H1 (cell line): ENCODE results near the gene GLYR1. TPM values are rescaled to one million over a fixed set of nuclear protein-coding genes. Genes with fewer than 3 reads are reported as not detected.

Source experiments
- CTCF ChIA-PET: fragments of 300-600 bp; sonication (Branson Sonifier 250); formaldehyde crosslinking; loops from one replicate; lab custom pipeline; 2021; ENCODE audit not compliant: partially characterized antibody; lab: Charles Lee
- POLR2A ChIA-PET: fragments of 300-600 bp; sonication (Branson Sonifier 250); formaldehyde crosslinking; loops from one replicate; lab custom pipeline; 2021; ENCODE audit warnings: inconsistent platforms; ENCODE audit not compliant: partially characterized antibody; lab: Charles Lee
- DNase-seq, 2 experiments: peaks; one replicate each; pipeline versions ENCODE4 v3.0.0 to v3.0.0-alpha.2; 2010 to 2022; ENCODE audit warnings: low spot score in 2 of 2, low read depth in 1 of 2, mixed read lengths in 1 of 2
- FAIRE-seq: peaks from 2 replicates; lab custom pipeline; 2011; peaks lifted over from hg19 to GRCh38; lab: Jason Lieb, UNC
- H2AFZ ChIP-seq: 2 replicates; pipeline ENCODE4 v1.8.1; 2012; ENCODE audit warnings: low read length, inconsistent platforms
- H2AK5ac ChIP-seq: 2 replicates; pipeline ENCODE4 v1.6.1; 2013; ENCODE audit warnings: low read depth, low read length
- H2BK120ac ChIP-seq: replicated peaks from 2 replicates; pipeline ENCODE3; 2013; ENCODE audit warnings: low read depth, low read length, inconsistent platforms
- H2BK12ac ChIP-seq: 2 replicates; pipeline ENCODE4 v1.6.1; 2013; ENCODE audit warnings: low read depth, low read length
- H2BK15ac ChIP-seq: 2 replicates; pipeline ENCODE4 v1.6.1; 2013; ENCODE audit warnings: low read length
- H2BK20ac ChIP-seq: 2 replicates; pipeline ENCODE4 v1.6.1; 2013; ENCODE audit warnings: low read length
- H2BK5ac ChIP-seq: 2 replicates; pipeline ENCODE4 v1.6.1; 2013; ENCODE audit warnings: low read depth, low read length
- H3K14ac ChIP-seq: 2 replicates; pipeline ENCODE4 v1.6.1; 2013; ENCODE audit warnings: inconsistent platforms; ENCODE audit not compliant: insufficient read length
- H3K18ac ChIP-seq: 2 replicates; pipeline ENCODE4 v1.6.1; 2013; ENCODE audit warnings: low read length; ENCODE audit errors: extremely low read depth
- H3K23ac ChIP-seq: 2 replicates; pipeline ENCODE4 v1.6.1; 2013; ENCODE audit warnings: inconsistent platforms; ENCODE audit not compliant: insufficient read length
- H3K23me2 ChIP-seq: 2 replicates; pipeline ENCODE4 v1.6.1; 2013; ENCODE audit warnings: low read depth, low read length
- H3K27ac ChIP-seq: 2 replicates; pipeline ENCODE4 v1.6.1; 2011; ENCODE audit warnings: low read depth, low read length, inconsistent platforms
- H3K27me3 ChIP-seq, 4 experiments: replicated peaks in 1 of 4; 1 replicate in 1 of 4; 2 replicates in 3 of 4; pipeline versions ENCODE4 v1.6.1 to v1.8.1; 2011 to 2013; ENCODE audit warnings: low read length in 3 of 4, mild to moderate bottlenecking in 3 of 4, inconsistent platforms in 2 of 4, mixed read lengths in 2 of 4, moderate library complexity in 1 of 4; ENCODE audit not compliant: control insufficient read depth in 3 of 4, insufficient read depth in 3 of 4; ENCODE audit errors: extremely low read depth in 1 of 4
- H3K36me3 ChIP-seq, 4 experiments: 2 replicates each; pipeline versions ENCODE4 v1.6.1 to v1.8.1; 2011 to 2013; ENCODE audit warnings: mild to moderate bottlenecking in 4 of 4, low read length in 3 of 4, moderate library complexity in 2 of 4, control low read depth in 1 of 4, inconsistent platforms in 1 of 4; ENCODE audit not compliant: insufficient read depth in 4 of 4, control insufficient read depth in 2 of 4
- H3K4ac ChIP-seq: replicated peaks from 2 replicates; pipeline ENCODE3; 2013; ENCODE audit warnings: low read length, low read depth, mixed read lengths, inconsistent platforms; ENCODE audit not compliant: insufficient read length
- H3K4me1 ChIP-seq, 4 experiments: replicated peaks in 1 of 4; 1 replicate in 1 of 4; 2 replicates in 3 of 4; pipeline versions ENCODE4 v1.6.1 to v1.8.1; 2011 to 2013; ENCODE audit warnings: low read length in 3 of 4, inconsistent platforms in 2 of 4, mixed read lengths in 1 of 4; ENCODE audit not compliant: insufficient read depth in 4 of 4, control insufficient read depth in 3 of 4
- H3K4me2 ChIP-seq, 2 experiments: 2 replicates each; pipeline versions ENCODE4 v1.6.1 to v1.8.1; 2011 to 2013; ENCODE audit warnings: low read depth in 2 of 2, low read length in 2 of 2, control low read depth in 1 of 2, inconsistent platforms in 1 of 2, mild to moderate bottlenecking in 1 of 2; ENCODE audit not compliant: insufficient read depth in 1 of 2
- H3K4me3 ChIP-seq, 4 experiments: fragments of 200-600, 300-600 bp in 1 of 4; sonication (generic), shearing (Covaris generic), sonication (Bioruptor Twin) in 1 of 4; 2 replicates each; pipeline versions ENCODE4 v1.5.1 to v1.8.1; 2011 to 2016; ENCODE audit warnings: low read length in 4 of 4, low read depth in 3 of 4, control low read depth in 2 of 4, inconsistent platforms in 2 of 4, mild to moderate bottlenecking in 2 of 4, mixed read lengths in 1 of 4, moderate library complexity in 1 of 4; ENCODE audit not compliant: insufficient read depth in 2 of 4; ENCODE audit errors: extremely low read depth in 1 of 4
- H3K56ac ChIP-seq: replicated peaks from 2 replicates; pipeline ENCODE3; 2013; ENCODE audit warnings: low read depth, mild to moderate bottlenecking, mixed read lengths, low read length, inconsistent platforms; ENCODE audit not compliant: insufficient read length
- H3K79me1 ChIP-seq: 2 replicates; pipeline ENCODE4 v1.6.1; 2013; ENCODE audit warnings: low read depth, low read length, control low read depth
- H3K79me2 ChIP-seq, 2 experiments: 2 replicates each; pipeline versions ENCODE4 v1.6.1 to v1.8.1; 2012 to 2013; ENCODE audit warnings: low read length in 2 of 2, mild to moderate bottlenecking in 2 of 2, inconsistent platforms in 1 of 2; ENCODE audit not compliant: insufficient read depth in 2 of 2, control insufficient read depth in 1 of 2
- H3K9ac ChIP-seq, 4 experiments: replicated peaks in 1 of 4; 1 replicate in 1 of 4; 2 replicates in 3 of 4; pipeline versions ENCODE4 v1.6.1 to v1.8.1; 2011 to 2013; ENCODE audit warnings: low read depth in 3 of 4, low read length in 3 of 4, control low read depth in 2 of 4, mild to moderate bottlenecking in 2 of 4, moderate library complexity in 2 of 4, inconsistent platforms in 1 of 4; ENCODE audit errors: extremely low read depth in 1 of 4
- H3K9me3 ChIP-seq, 2 experiments: 2 replicates each; pipeline versions ENCODE4 v1.6.1 to v1.8.1; 2012 to 2013; ENCODE audit warnings: mild to moderate bottlenecking in 2 of 2, moderate library complexity in 2 of 2, control low read depth in 1 of 2, inconsistent platforms in 1 of 2, low read depth in 1 of 2, low read length in 1 of 2, mixed read lengths in 1 of 2; ENCODE audit not compliant: insufficient read depth in 2 of 2
- H4K20me1 ChIP-seq, 2 experiments: replicated peaks in 1 of 2; 2 replicates each; pipeline versions ENCODE3 to v1.8.1; 2011 to 2013; ENCODE audit warnings: inconsistent platforms in 2 of 2, low read length in 2 of 2, mild to moderate bottlenecking in 1 of 2; ENCODE audit not compliant: insufficient read depth in 2 of 2, control insufficient read depth in 1 of 2
- H4K5ac ChIP-seq: 2 replicates; pipeline ENCODE4 v1.6.1; 2013; ENCODE audit warnings: low read length, low read depth, mixed read lengths, inconsistent platforms; ENCODE audit not compliant: insufficient read length
- H4K8ac ChIP-seq: 2 replicates; pipeline ENCODE4 v1.8.0; 2013; ENCODE audit warnings: mild to moderate bottlenecking, moderate library complexity, low read length, inconsistent platforms; ENCODE audit not compliant: insufficient read depth; ENCODE audit errors: extremely low read depth
- H4K91ac ChIP-seq: replicated peaks from 2 replicates; pipeline ENCODE3; 2013; ENCODE audit warnings: low read length, mixed read lengths, inconsistent platforms; ENCODE audit not compliant: insufficient read length
- CHD2 ChIP-seq: IDR thresholded peaks from 2 replicates; pipeline ENCODE4 v1.6.1; 2012; ENCODE audit warnings: low read length, improper control_type of control experiment
- GTF2F1 ChIP-seq: IDR thresholded peaks from 2 replicates; pipeline ENCODE4 v1.6.1; 2012; ENCODE audit warnings: low read depth, low read length, improper control_type of control experiment, borderline replicate concordance
- PHF8 ChIP-seq: fragments of 200-600 bp; sonication (generic); conservative IDR thresholded peaks from 2 replicates; pipeline ENCODE4 v1.7.1; 2012; ENCODE audit warnings: low read depth, mild to moderate bottlenecking, inconsistent platforms, low read length, moderate library complexity
- WGBS, 2 experiments: shearing (Covaris generic) in 1 of 2; methylation state at CpG; one replicate each; pipeline versions ENCODE4 v1.1.6 to v1.1.7; 2013 to 2015; ENCODE audit warnings: low lambda C conversion rate in 2 of 2, mixed read lengths in 2 of 2, inconsistent platforms in 1 of 2, low coverage in 1 of 2, missing lambda C conversion rate in 1 of 2; ENCODE audit not compliant: insufficient replicate concordance in 2 of 2, insufficient coverage in 1 of 2, insufficient read length in 1 of 2; ENCODE audit errors: extremely low coverage in 1 of 2, missing lambda C conversion rate in 1 of 2; 5-methylcytosine and 5-hydroxymethylcytosine counted together
- polyA plus RNA-seq, 7 experiments: library from polyadenylated mRNA; depleted of rRNA in 3 of 7; stranded (reverse) in 5 of 7; unstranded in 2 of 7; fragments of >200 nt in 5 of 7; fragments of 200-250 nt in 2 of 7; gene quantifications; 1 replicate in 5 of 7; 2 replicates in 1 of 7; 4 replicates in 1 of 7; pipeline versions ENCODE4 v1.2.1 to v1.2.3, GENCODE V29; 2011 to 2013; ENCODE audit warnings: missing spikeins in 2 of 7, mixed read lengths in 2 of 7
- total RNA-seq: library from RNA; stranded (reverse); fragmentation: NEBNext Ultra II Directional; extraction: Animal tissue kit (Norgen Biotek cat#: 25700); gene quantifications from 2 replicates; pipeline ENCODE4 v1.2.1, GENCODE V29; 2021

Gene GLYR1
- total and polyA plus RNA-seq, 2 of the 8 experiments (the other 6 are each of a cell fraction or from before 2014, with no cell fraction given) = 50.2 to 115 TPM

- Histone ChIP-seq H2BK120ac (no peak overlapping the region), H2BK20ac (no peak overlapping the region), H3K18ac (no peak overlapping the region), H2BK12ac (no peak overlapping the region), H2AFZ (no peak overlapping the region), H4K20me1 (peaks cover 2% of the 10 kb centered on the region in 2 experiments), H3K14ac (no peak overlapping the region), H3K4me2 (no peak overlapping the region), H2AK5ac (no peak overlapping the region), H2BK5ac (no peak overlapping the region), H3K23ac (no peak overlapping the region), H3K79me2 (0 out of 4 replicates have a peak, but pooled peaks cover 0 to 4% of the 10 kb centered on the region in 2 experiments), H4K5ac (no peak overlapping the region), H3K4me3 (no peak overlapping the region), H3K36me3 (peaks cover 23 to 70% (median 43%) of the 10 kb centered on the region in 4 experiments), H3K27ac (no peak overlapping the region), H3K9ac (no peak overlapping the region), H3K79me1 (peaks cover 4% of the 10 kb centered on the region; the same call in 1 of the 2 replicates), H3K23me2 (no peaks in the 10 kb centered on the region), H3K9me3 (no peaks in the 10 kb centered on the region), H3K4me1 (no peaks in the 10 kb centered on the region), H3K56ac (no peak overlapping the region), H3K27me3 (no peaks in the 10 kb centered on the region), H2BK15ac (no peak overlapping the region), H4K91ac (no peak overlapping the region), H3K4ac (no peak overlapping the region), H4K8ac (no peak overlapping the region)
- ChIA-PET POLR2A (no interaction called here), CTCF (interaction anchor here (0.7 kb wide), 1 partner anchor 10 kb away, joined by 4 read pairs; no protein-coding TSS in a partner anchor)
- FAIRE-seq (no peak), DNase-seq (no peak)
- 88% methylated on average over 6 of the region's 6 CpGs; no CpG with 5 or more reads in 1 of the 2 experiments for WGBS, 2 experiments
- TF ChIP-seq GTF2F1 (no peak), CHD2 (no peak), PHF8 (no peak)
Observed at GRCh38 chr16:4832698-4833343, 14.3 kb downstream of the GLYR1 start.
